HG03571 (cell line): ENCODE measurements around the gene COL25A1.

Experiments used
- ATAC-seq: cut with Tn5 transposase; IDR thresholded peaks from one replicate; pipeline ENCODE4 v1.9.1; 2021; ENCODE audit not compliant: unreplicated experiment

COL25A1 gene

DNA sequence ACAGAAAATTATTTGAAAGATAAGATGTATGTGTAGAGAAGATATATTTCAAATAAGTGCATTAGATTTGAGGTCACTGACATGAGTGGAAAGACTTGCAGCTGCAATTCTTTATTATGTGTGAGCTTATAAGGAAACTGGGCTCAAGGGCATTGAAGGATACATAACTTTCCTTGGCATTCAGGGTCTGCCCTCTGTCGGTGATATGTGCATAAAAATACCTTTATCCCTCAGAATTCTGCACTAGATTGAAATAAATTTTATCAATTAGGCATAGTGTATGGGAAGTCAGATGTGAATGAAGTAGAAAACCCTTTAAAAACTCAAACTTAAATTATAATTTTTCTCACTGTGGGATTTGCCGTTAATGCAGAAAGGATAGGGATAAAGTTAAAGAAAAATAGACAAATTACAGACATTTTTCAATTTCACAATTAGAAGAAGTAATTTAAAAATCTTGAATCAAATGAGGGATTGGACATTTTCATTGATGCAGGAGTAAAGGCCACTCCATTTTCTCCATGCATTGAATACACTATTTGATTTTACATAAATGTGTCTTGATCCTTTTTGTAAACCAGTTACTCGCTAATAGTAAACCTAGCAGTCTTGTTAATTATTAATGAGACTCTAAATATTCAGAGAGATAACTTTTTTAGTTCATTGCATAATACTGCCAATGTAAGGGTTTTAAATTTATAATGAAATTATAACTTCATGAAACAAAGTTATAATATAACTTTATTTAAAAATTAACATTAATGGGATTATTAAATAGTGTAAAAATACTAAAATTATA lies 518.6 kb downstream of the COL25A1 start:
- no peak for ATAC-seq

DNA sequence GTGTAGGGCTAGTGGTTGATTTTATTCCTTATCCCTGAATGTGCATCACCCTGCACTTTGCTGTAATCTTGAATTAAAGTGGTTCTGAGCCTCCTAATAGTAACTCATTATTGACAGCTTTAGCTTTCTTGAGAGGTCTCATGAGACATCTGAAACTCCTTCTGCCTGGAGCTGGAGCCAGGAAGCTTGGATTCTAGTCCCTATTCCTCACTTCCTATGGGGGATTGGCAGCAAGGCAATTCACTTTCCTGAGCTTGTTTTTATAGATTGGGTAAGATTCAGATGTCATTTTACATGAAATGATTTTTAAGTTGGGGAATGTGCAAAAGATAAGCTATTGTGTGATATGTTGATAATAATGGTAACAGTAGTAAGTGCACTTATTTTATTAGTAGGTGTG lies 522.5 kb downstream of the COL25A1 start:
- no peak for ATAC-seq

- no peak for ATAC-seq
These were observed 525.1 kb downstream of the COL25A1 start for GRCh38 chr4:108777388-108777787.

- ATAC-seq, result no peak
These were observed 526.5 kb downstream of the COL25A1 start for GRCh38 chr4:108775921-108776320.

DNA sequence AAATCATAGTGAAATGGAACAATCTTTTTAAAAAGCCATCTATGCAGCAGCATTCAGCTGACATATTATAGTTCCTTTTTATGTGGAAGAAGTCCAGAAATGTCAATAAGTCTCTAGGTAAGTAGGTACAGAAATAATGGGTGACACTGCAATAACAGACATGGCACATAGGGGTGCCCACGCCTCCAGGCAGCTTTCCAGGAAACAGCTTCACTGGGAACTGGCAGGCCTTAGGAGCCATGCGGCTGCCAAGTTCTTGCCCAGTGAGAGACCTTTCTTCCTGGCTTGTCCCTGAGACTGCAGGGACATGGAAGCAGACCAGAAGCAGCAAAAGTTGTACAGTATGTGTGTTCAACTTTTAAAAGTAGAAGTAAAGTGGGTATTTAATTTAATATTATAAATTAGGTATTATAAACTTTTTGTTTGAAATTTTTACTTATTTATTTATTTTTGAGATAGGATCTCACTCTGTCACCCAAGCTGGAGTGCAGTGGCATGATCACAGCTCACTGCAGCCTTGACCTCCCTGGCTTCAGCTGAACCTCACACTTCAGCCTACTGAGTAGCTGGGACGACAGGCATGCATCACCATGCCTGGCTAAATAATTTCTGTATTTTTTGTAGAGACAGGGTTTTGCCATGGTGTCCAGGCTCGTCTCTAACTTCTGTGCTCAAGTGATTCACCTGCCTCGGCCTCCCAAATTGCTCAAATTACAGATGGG lies 527.5 kb downstream of the COL25A1 start:
- ATAC-seq, result no peak

DNA sequence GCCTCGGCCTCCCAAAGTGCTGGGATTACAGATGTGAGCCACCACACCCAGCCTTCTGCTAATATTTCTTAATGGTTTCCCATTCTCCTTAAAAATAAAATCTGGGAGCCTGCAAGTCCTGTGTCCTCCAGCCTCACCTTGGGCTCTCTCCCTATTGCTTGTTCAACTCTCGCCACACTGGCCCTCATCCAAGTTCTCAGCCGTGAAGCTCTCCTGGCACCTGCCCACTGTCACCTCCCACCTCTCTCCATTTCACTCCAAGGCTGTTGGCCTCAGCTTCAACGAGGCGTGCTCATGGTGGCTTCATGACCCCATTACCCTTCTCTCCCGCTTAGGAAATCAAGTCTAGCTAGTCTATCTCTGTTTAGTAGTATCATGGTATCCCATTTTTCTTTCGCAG lies 530.1 kb downstream of the COL25A1 start:
- ATAC-seq, result no peak

GRCh38 chr4:108766058-108766457 lies 536.4 kb downstream of the COL25A1 start:
- no peak for ATAC-seq

- no peak for ATAC-seq
These were observed 538.5 kb downstream of the COL25A1 start for GRCh38 chr4:108763986-108764385.

DNA sequence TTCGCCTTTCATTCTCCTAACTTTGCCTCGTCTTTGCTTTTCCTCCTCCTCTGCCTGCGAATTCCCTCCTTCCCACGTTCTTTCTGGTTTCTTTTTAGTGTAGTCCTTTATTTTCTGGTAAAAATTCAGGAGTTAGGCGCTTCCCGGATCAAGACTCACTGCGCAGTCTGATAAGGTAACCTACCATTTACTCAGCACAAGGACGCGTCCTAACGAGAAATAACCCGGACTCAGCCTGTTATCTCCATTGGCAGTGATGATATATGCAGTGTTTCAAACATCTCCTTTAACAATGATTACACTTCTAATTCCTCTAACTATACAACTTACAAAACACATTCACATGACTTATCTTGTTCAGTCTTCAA lies 539.2 kb downstream of the COL25A1 start:
- no peak for ATAC-seq

- no peak for ATAC-seq
These were observed 539.8 kb downstream of the COL25A1 start, which contains the start of gene ETNPPL for GRCh38 chr4:108762559-108763225. TSS of gene ETNPPL (minus strand) at chr4:108763053. CDS start at chr4:108762898, 155 bp downstream.
